HepG2 (cell line): ENCODE results near the gene RNF25. TPM values are rescaled to one million over a fixed set of nuclear protein-coding genes. Genes with fewer than 3 reads are reported as not detected.

Experiments
- ATAC-seq: fragments of 200-7000 bp; cut with Tn5 transposase; 3 replicates; pipeline ENCODE4 v1.9.1; 2020; ENCODE audit warnings: mild to moderate bottlenecking, moderate library complexity
- BruUV-seq: library from RNA; stranded (reverse); fragments of 400-500 nt; replicated peaks from 2 replicates; lab custom pipeline; 2021; lab: Mats Ljungman, UMichigan
- CTCF ChIA-PET: fragments of 300-600 bp; formaldehyde crosslinking; extraction: SDS; loops from one replicate; lab custom pipeline; 2021; ENCODE audit warnings: low total read pairs, inconsistent platforms, low intra/inter-chr PET ratio; lab: Yijun Ruan, JAX
- POLR2A ChIA-PET: fragments of 350-600 bp; sonication (Branson Sonifier 250); formaldehyde crosslinking; loops from one replicate; lab custom pipeline; 2020; ENCODE audit warnings: antibody characterized with exemption, inconsistent platforms; lab: Yijun Ruan, JAX
- DNase-seq: peaks from one replicate; pipeline ENCODE4 v3.0.0-alpha.2; 2015; ENCODE audit warnings: low spot score
- FAIRE-seq: peaks from 3 replicates; lab custom pipeline; 2011; peaks lifted over from hg19 to GRCh38; lab: Jason Lieb, UNC
- H2AFZ ChIP-seq: one replicate; pipeline ENCODE4 v1.6.1; 2011; ENCODE audit warnings: low read length, inconsistent platforms
- H3K27ac ChIP-seq: fragments of 300-600 bp; 3 replicates; pipeline ENCODE4 v1.8.0; 2011; ENCODE audit warnings: mixed run types, mild to moderate bottlenecking, mixed read lengths, low read length, inconsistent platforms; ENCODE audit not compliant: insufficient read depth; ENCODE audit errors: extremely low read length
- H3K27me3 ChIP-seq, 2 experiments: fragments of 200-600 bp in 1 of 2; 2 replicates in 1 of 2; 3 replicates in 1 of 2; pipeline versions ENCODE4 v1.6.0 to v1.8.0; 2011; ENCODE audit warnings: low read length in 2 of 2, mild to moderate bottlenecking in 2 of 2, moderate library complexity in 2 of 2, inconsistent platforms in 1 of 2; ENCODE audit not compliant: insufficient read depth in 2 of 2, control insufficient read depth in 1 of 2
- H3K36me3 ChIP-seq, 2 experiments: fragments of 200-600 bp in 1 of 2; replicated peaks in 1 of 2; 2 replicates in 1 of 2; 3 replicates in 1 of 2; pipeline versions ENCODE4 v1.5.1 to v1.8.0; 2011; ENCODE audit warnings: low read length in 2 of 2, inconsistent platforms in 1 of 2; ENCODE audit not compliant: insufficient read depth in 2 of 2, control insufficient read depth in 1 of 2
- H3K4me1 ChIP-seq: 2 replicates; pipeline ENCODE4 v1.5.1; 2012; ENCODE audit warnings: low read length, inconsistent platforms; ENCODE audit not compliant: insufficient read depth
- H3K4me2 ChIP-seq: 2 replicates; pipeline ENCODE4 v1.6.0; 2011; ENCODE audit warnings: low read depth, low read length, inconsistent platforms
- H3K4me3 ChIP-seq, 3 experiments: fragments of 200-600 bp in 1 of 3; sonication (generic), shearing (Covaris generic) in 1 of 3; replicated peaks in 1 of 3; 2 replicates each; pipeline ENCODE4 v1.5.1; 2011 to 2016; ENCODE audit warnings: low read length in 3 of 3, inconsistent platforms in 2 of 3, low read depth in 2 of 3, mild to moderate bottlenecking in 2 of 3, control low read depth in 1 of 3, mixed read lengths in 1 of 3; ENCODE audit not compliant: insufficient read depth in 1 of 3
- H3K79me2 ChIP-seq: one replicate; pipeline ENCODE4 v1.6.1; 2011; ENCODE audit warnings: low read length, inconsistent platforms; ENCODE audit not compliant: insufficient read depth
- H3K9ac ChIP-seq: 2 replicates; pipeline ENCODE4 v1.6.0; 2011; ENCODE audit warnings: mild to moderate bottlenecking, low read depth, low read length, inconsistent platforms; ENCODE audit not compliant: insufficient read depth
- H3K9me3 ChIP-seq: 2 replicates; pipeline ENCODE4 v1.5.1; 2012; ENCODE audit warnings: mild to moderate bottlenecking, low read length
- H4K20me1 ChIP-seq: 2 replicates; pipeline ENCODE4 v1.6.0; 2011; ENCODE audit warnings: inconsistent platforms, mild to moderate bottlenecking, low read length, moderate library complexity; ENCODE audit not compliant: insufficient read depth
- EZH2 ChIP-seq: conservative IDR thresholded peaks from 2 replicates; pipeline ENCODE4 v1.6.1; 2012; ENCODE audit warnings: mild to moderate bottlenecking, low read depth, low read length, moderate library complexity
- FOXJ3 ChIP-seq: sonication (generic); formaldehyde crosslinking; IDR thresholded peaks from 2 replicates; pipeline ENCODE4 v1.4.0; 2020; ENCODE audit warnings: missing genetic modification reagents, mild to moderate bottlenecking, borderline replicate concordance
- LCORL ChIP-seq, 2 experiments: fragments of 450-650 bp in 1 of 2; sonication (generic) in 1 of 2; formaldehyde crosslinking in 1 of 2; IDR thresholded peaks; 2 replicates each; pipeline versions ENCODE4 v1.5.0 to v1.6.1; 2017 to 2020; ENCODE audit warnings: antibody characterized with exemption in 1 of 2, missing genetic modification reagents in 1 of 2
- MBNL3 ChIP-seq: fragments of 250-450 bp; sonication (Bioruptor Pico); conservative IDR thresholded peaks from 2 replicates; pipeline ENCODE4 v1.8.0; 2022; ENCODE audit warnings: mild to moderate bottlenecking, inconsistent platforms
- MED13 ChIP-seq: sonication (generic); formaldehyde crosslinking; IDR thresholded peaks from 2 replicates; pipeline ENCODE4 v1.5.0; 2020; ENCODE audit warnings: missing genetic modification reagents
- MEF2D ChIP-seq: sonication (generic); formaldehyde crosslinking; IDR thresholded peaks from 2 replicates; pipeline ENCODE4 v1.5.1; 2020; ENCODE audit warnings: mild to moderate bottlenecking, missing genetic modification reagents
- MTF1 ChIP-seq: sonication (generic); formaldehyde crosslinking; IDR thresholded peaks from 2 replicates; pipeline ENCODE4 v1.5.0; 2020; ENCODE audit warnings: missing genetic modification reagents
- PCBP1 ChIP-seq: fragments of 200-400 bp; formaldehyde crosslinking; IDR thresholded peaks from 2 replicates; pipeline ENCODE4 v1.6.1; 2017; ENCODE audit warnings: mild to moderate bottlenecking, low read depth, low read length, borderline replicate concordance
- RAD51 ChIP-seq: fragments of 450-650 bp; IDR thresholded peaks from 2 replicates; pipeline ENCODE4 v1.6.1; 2016; ENCODE audit warnings: borderline replicate concordance
- RBM39 ChIP-seq: fragments of 200-400 bp; formaldehyde crosslinking; IDR thresholded peaks from one replicate; pipeline ENCODE4 v1.6.1; 2018; ENCODE audit warnings: antibody characterized with exemption, mild to moderate bottlenecking, low read depth, low read length; ENCODE audit not compliant: poor library complexity, severe bottlenecking
- SAP130 ChIP-seq: IDR thresholded peaks from 2 replicates; pipeline ENCODE4 v1.6.1; 2016; ENCODE audit warnings: low read depth
- ZFP36L1 ChIP-seq: sonication (generic); formaldehyde crosslinking; IDR thresholded peaks from 2 replicates; pipeline ENCODE4 v1.8.0; 2022; ENCODE audit warnings: mild to moderate bottlenecking, missing genetic modification reagents, moderate library complexity
- ZNF432 ChIP-seq: sonication (generic); formaldehyde crosslinking; IDR thresholded peaks from 2 replicates; pipeline ENCODE4 v1.5.0; 2020; ENCODE audit warnings: missing genetic modification reagents, mild to moderate bottlenecking, borderline replicate concordance
- ZNF652 ChIP-seq: IDR thresholded peaks from 2 replicates; pipeline ENCODE4 v1.6.1; 2016; ENCODE audit warnings: low read depth, borderline replicate concordance
- ZNF839 ChIP-seq: sonication (generic); formaldehyde crosslinking; IDR thresholded peaks from 2 replicates; pipeline ENCODE4 v1.4.0; 2020; ENCODE audit warnings: missing genetic modification reagents, mild to moderate bottlenecking, borderline replicate concordance
- WGBS: methylation state at CpG from one replicate; pipeline ENCODE4 v1.1.6; 2017; ENCODE audit warnings: low lambda C conversion rate; 5-methylcytosine and 5-hydroxymethylcytosine counted together
- in situ Hi-C: cut with HindIII; loops from 2 replicates; pipeline ENCODE4 v1.10.0; 2017; ENCODE audit warnings: low pct_unique_long_range_greater_than_20kb; ENCODE audit not compliant: extremely low pct_ligation_motif_present
- intact Hi-C: fragments of 100-400 bp; cut with micrococcal nuclease; formaldehyde crosslinking; loops from one replicate; pipeline ENCODE4 v1.10.0; 2022; ENCODE audit not compliant: unreplicated experiment
- polyA plus RNA-seq, 8 experiments: library from polyadenylated mRNA; depleted of rRNA in 3 of 8; stranded (reverse) in 7 of 8; unstranded in 1 of 8; fragments of >200 nt; fragmentation: Illumina TruSeq in 4 of 8; extraction: Trizol in 4 of 8; gene quantifications; 2 replicates each; pipeline versions ENCODE4 v1.2.1 to v1.2.3, GENCODE V29; 2011 to 2016; ENCODE audit warnings: low read depth in 4 of 8, missing spikeins in 1 of 8, mixed read lengths in 1 of 8; ENCODE audit not compliant: insufficient read depth in 1 of 8
- total RNA-seq, 5 experiments: library from RNA; depleted of rRNA; stranded (reverse); fragments of >200 nt; fragmentation: Illumina TruSeq; extraction: Trizol; gene quantifications; 2 replicates each; pipeline ENCODE4 v1.2.3, GENCODE V29; 2016; ENCODE audit warnings: low read depth in 1 of 5
- TF ChIP-seq, protein P1 (sequence below): IDR thresholded peaks from 2 replicates; pipeline ENCODE4 v1.6.1; 2012; ENCODE audit warnings: low read depth, low read length, improper control_type of control experiment

RNF25 gene
- total and polyA plus RNA-seq, 2 of the 13 experiments (the other 11 are each of a cell fraction or from before 2014, with no cell fraction given) = 37.0 to 87.6 TPM

DNA sequence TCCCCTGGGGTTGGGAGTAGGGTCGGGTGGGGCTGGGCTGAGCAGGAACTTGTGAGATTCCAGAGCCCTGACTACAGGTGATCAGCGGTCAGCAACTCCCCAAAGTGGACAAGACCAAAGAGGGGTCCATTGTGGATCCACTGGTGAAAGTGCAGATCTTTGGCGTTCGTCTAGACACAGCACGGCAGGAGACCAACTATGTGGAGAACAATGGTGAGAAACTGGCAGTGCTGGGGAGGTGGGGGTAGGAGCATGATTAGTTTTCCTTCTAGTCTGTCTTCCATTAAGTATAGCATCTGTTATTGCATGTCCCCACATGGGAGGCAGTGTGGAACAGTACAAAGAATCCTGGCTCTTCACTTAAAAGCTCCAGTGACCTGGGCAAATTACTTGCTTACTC is 36.1 kb downstream of the RNF25 start:
- CTCF ChIA-PET = no interaction called here

GRCh38 chr2:218631837-218632236 is 40.0 kb downstream of the RNF25 start:
- ATAC-seq (no peak), DNase-seq (no peak), FAIRE-seq (no peak)
- no peaks in the 10 kb centered on the region for H3K4me1 ChIP-seq
- in situ Hi-C loops (no loop called here), intact Hi-C loops (no loop called here)
- no peaks in the 10 kb centered on the region for H4K20me1 ChIP-seq
- ChIA-PET POLR2A (no interaction called here), CTCF (no interaction called here)
- H3K27me3 ChIP-seq = peaks cover 0 to 1% of the 10 kb centered on the region in 2 experiments; a peak in 1 of 5 replicates
- H3K9me3 ChIP-seq = no peaks in the 10 kb centered on the region
- H3K79me2 ChIP-seq = no peaks in the 10 kb centered on the region
- peaks cover 6 to 12% of the 10 kb centered on the region in 2 experiments for H3K36me3 ChIP-seq
- no peak overlapping the region for H3K27ac ChIP-seq
- H2AFZ ChIP-seq = no peak overlapping the region
- BruUV-seq = no TSS peak
- H3K9ac ChIP-seq = no peak overlapping the region
- 76% methylated on average over 4 of the region's 4 CpGs for WGBS
- no peak overlapping the region for H3K4me3 ChIP-seq
- TF ChIP-seq RAD51 (no peak), SAP130 (CRISPR knock-in tag) (no peak), ZNF432 (CRISPR knock-in tag) (no peak), RBM39 (no peak), FOXJ3 (CRISPR knock-in tag) (no peak), ZNF839 (CRISPR knock-in tag) (no peak), LCORL (IDR thresholded peaks at IDR 0.05) (no peak), LCORL (CRISPR knock-in tag; IDR thresholded peaks at IDR 0.05) (no peak), MTF1 (CRISPR knock-in tag) (no peak), MED13 (no peak), EZH2 (no peak), ZFP36L1 (no peak), PCBP1 (no peak), ZNF652 (CRISPR knock-in tag) (no peak)
- TF ChIP-seq, protein P1, sequence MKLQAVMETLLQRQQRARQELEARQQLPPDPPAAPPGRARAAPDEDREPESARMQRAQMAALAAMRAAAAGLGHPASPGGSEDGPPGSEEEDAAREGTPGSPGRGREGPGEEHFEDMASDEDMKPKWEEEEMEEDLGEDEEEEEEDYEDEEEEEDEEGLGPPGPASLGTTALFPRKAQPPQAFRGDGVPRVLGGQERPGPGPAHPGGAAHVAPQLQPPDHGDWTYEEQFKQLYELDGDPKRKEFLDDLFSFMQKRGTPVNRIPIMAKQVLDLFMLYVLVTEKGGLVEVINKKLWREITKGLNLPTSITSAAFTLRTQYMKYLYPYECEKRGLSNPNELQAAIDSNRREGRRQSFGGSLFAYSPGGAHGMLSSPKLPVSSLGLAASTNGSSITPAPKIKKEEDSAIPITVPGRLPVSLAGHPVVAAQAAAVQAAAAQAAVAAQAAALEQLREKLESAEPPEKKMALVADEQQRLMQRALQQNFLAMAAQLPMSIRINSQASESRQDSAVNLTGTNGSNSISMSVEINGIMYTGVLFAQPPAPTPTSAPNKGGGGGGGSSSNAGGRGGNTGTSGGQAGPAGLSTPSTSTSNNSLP = no peak
- H3K4me2 ChIP-seq = no peak overlapping the region

More for the DNA sequence above, 36.1 kb downstream of the RNF25 start:
- TF ChIP-seq MBNL3 (CRISPR knock-in tag) = no peak
- TF ChIP-seq MEF2D (CRISPR knock-in tag) = no peak
- H3K79me2 ChIP-seq = no peaks in the 10 kb centered on the region
- H3K4me2 ChIP-seq = no peak overlapping the region
- BruUV-seq = no TSS peak
- POLR2A ChIA-PET = no interaction called here
- WGBS = over 99% methylated on average over 5 of the region's 5 CpGs
- no peaks in the 10 kb centered on the region for H4K20me1 ChIP-seq
- no peaks in the 10 kb centered on the region for H3K27me3 ChIP-seq
- H3K27ac ChIP-seq = no peak overlapping the region
- H3K4me3 ChIP-seq = no peak overlapping the region
- no peak for FAIRE-seq
- peaks cover 28 to 45% of the 10 kb centered on the region in 2 experiments for H3K36me3 ChIP-seq
- in situ Hi-C loops (no loop called here), intact Hi-C loops (no loop called here)
- no peak for ATAC-seq
- no peaks in the 10 kb centered on the region for H3K9me3 ChIP-seq
- no peak overlapping the region for H2AFZ ChIP-seq
- no peaks in the 10 kb centered on the region for H3K4me1 ChIP-seq
- H3K9ac ChIP-seq = no peak overlapping the region
- DNase-seq = no peak
